RWPE1 (cell line): ENCODE results near the gene PBX4.

Source experiments
- CTCF ChIA-PET: fragments of 350-600 bp; sonication (Branson Sonifier 250); formaldehyde crosslinking; extraction: SDS; loops from one replicate; lab custom pipeline; 2021; lab: Yijun Ruan, JAX
- POLR2A ChIA-PET: fragments of 400-600 bp; formaldehyde crosslinking; extraction: SDS; loops from one replicate; lab custom pipeline; 2020; ENCODE audit warnings: antibody characterized with exemption; ENCODE audit not compliant: low non-redundant PET; lab: Yijun Ruan, JAX
- DNase-seq: peaks from one replicate; pipeline ENCODE4 v3.0.0; 2012; ENCODE audit warnings: low spot score
- H3K27ac ChIP-seq: fragments of 450-650 bp; 2 replicates; pipeline ENCODE4 v1.5.1; 2017
- TF ChIP-seq, protein P1 (sequence below): fragments of 450-650 bp; conservative IDR thresholded peaks from 2 replicates; pipeline ENCODE4 v1.5.1; 2017; ENCODE audit warnings: low read depth, mild to moderate bottlenecking

Gene PBX4

DNA sequence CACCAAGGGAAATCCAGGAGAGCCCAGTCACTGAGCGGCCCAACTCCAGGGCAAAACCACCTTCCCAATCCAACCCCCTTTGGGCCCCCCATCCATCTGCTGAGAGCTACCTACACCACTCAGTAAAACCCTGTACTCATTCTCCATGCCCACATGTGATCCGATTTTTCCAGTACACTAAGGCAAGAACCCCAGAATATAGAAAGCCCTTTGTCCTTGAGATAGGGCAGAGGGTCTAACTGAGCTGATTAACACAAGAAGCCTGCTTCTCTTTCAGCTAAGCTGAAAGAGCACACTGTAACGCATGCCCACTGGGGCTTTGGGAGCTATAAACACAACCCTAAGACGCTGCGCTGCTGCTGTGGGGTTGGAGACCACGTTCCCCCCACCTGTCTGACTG is 36.0 kb downstream of the PBX4 start:
- CTCF ChIA-PET, result interaction anchor here (0.6 to 1.0 kb wide), 3 partner anchors 43 to 51 kb away, joined by 3 to 5 read pairs (median 4); no protein-coding TSS in a partner anchor
- H3K27ac ChIP-seq, result no peak overlapping the region
- DNase-seq, result no peak
- POLR2A ChIA-PET, result interaction anchor here (0.5 kb wide), 1 partner anchor 13 kb away, joined by 3 read pairs; no protein-coding TSS in a partner anchor
- TF ChIP-seq, protein P1, sequence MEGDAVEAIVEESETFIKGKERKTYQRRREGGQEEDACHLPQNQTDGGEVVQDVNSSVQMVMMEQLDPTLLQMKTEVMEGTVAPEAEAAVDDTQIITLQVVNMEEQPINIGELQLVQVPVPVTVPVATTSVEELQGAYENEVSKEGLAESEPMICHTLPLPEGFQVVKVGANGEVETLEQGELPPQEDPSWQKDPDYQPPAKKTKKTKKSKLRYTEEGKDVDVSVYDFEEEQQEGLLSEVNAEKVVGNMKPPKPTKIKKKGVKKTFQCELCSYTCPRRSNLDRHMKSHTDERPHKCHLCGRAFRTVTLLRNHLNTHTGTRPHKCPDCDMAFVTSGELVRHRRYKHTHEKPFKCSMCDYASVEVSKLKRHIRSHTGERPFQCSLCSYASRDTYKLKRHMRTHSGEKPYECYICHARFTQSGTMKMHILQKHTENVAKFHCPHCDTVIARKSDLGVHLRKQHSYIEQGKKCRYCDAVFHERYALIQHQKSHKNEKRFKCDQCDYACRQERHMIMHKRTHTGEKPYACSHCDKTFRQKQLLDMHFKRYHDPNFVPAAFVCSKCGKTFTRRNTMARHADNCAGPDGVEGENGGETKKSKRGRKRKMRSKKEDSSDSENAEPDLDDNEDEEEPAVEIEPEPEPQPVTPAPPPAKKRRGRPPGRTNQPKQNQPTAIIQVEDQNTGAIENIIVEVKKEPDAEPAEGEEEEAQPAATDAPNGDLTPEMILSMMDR, result no peak

DNA sequence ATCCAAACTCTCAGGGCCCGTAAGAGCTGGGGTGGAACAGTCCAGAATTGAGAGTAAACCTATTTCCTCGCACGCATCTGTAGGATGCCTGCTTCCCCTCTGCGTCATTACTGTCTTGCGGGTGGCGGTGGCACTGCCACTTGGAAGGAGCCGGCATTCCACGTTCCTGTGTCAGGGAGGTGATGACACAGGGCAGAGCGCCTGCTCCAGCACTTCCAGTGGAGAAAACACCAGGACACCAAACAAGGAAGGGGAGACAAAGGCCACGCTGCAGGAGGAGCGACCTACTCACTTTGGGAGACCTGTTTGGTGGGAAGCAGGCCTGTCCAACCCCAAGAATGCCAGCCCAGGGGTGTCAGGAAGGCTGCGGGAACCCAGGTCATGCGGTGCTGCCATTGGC is 37.1 kb downstream of the PBX4 start:
- TF ChIP-seq, protein P1, result no peak
- no peak for DNase-seq
- H3K27ac ChIP-seq, result no peak overlapping the region
- ChIA-PET CTCF (interaction anchor here (0.7 kb wide), 1 partner anchor 49 kb away, joined by 4 read pairs; no protein-coding TSS in a partner anchor), POLR2A (no interaction called here)

DNA sequence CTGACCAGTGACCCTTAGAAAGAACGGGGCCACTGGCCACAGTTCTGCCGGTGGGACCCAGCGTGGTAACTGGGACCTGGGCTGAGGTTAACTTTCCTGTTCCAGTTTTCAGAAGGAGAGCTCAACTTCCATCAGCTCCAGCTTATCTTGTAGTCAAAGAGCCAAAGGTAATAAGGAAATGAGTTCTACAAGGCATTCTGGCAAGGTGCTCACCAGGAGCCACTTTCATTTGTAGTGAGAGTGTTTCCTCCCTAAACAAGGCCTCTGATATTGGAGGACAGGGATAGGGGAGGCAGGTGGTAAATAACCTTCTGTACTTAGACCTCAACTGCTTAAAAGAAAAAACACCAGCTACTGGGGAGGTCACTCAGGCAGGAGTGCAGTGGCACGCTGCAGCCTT is 38.1 kb downstream of the PBX4 start:
- no peak overlapping the region for H3K27ac ChIP-seq
- DNase-seq, result no peak
- ChIA-PET CTCF (no interaction called here), POLR2A (no interaction called here)
- TF ChIP-seq, protein P1, result no peak

DNA sequence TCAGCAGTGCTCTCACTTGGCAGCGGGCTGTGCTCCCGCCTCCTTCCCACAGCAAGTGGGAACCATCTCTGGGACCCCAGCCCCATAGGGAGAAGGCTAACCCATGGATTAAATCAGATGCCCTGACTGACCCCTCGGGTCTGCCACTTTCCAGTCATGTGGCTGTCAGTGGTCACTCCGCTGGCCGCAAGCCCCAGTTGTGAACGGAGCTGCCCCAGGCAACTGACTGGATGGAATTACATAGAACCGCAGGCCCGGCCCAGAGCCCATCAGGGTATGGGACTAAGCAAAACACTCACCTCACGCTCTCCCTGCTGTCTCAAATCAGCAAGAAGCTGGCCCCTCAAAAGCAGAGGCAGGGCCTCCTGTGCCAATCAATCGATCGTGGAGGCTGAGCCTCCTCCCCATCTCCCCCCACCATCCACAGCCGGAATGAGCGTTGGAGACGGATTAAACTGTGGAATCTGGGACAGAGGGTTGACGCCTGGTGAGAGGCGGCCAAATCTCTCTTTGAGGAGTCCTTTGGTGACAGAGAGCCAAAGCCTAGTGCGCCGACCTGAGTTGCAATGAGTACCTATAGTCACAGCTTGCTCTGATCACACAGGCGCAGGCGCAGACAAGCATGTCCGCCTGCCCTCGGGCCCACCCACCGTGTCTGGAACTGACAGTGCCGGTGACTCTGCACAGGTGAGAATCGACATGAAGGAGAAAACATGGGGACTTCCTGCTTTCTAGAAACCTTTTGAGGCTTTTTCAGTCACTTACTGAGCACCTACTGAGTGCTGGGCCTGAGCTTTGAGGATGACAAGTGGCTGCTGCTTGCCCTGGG is 38.7 kb downstream of the PBX4 start:
- ChIA-PET POLR2A (no interaction called here), CTCF (no interaction called here)
- TF ChIP-seq, protein P1, result no peak
- no peak overlapping the region for H3K27ac ChIP-seq
- DNase-seq, result no peak

DNA sequence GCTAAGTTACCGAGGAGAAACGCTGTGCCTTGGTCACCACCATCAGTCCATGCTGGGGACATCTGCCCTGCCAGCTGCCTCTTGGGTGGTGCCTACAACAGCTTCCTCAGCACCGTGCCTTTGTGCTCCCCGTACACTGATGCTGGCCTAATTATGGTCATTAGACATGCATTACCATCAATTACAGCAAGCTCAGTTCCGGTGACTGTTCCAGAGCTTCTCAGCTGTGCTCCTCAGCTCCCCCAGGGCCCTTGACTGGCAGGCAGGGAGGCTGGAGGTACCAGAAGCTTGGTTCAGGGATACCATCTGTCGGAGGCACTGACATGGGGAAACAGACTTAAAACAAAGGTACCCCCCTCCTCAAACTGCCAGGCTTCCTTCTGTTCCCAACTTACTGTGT is 40.2 kb downstream of the PBX4 start:
- CTCF ChIA-PET, result no interaction called here
- H3K27ac ChIP-seq, result no peak overlapping the region
- DNase-seq, result no peak
- TF ChIP-seq, protein P1, result no peak
- POLR2A ChIA-PET, result interaction anchor here (0.6 kb wide), 1 partner anchor 43 kb away, joined by 7 read pairs; no protein-coding TSS in a partner anchor

DNA sequence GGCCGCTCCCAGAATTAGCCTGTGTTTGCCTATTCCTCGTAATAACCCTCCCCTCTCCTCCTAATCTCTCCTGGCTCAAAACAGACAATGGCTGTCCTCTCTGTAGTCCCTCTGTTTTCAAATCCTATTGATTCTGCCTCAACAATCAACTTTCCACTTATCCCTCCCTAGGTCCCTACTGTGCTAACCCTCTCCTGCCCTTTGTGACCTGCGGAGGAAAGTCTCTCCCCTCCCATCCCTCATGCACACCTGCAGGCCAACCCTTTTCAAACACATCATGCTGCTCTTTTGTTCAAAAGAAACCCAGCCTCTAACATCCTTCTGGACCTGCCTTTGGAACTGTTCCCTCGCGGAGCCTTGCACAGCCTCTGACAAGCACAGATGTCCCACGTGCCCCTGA is 43.1 kb downstream of the PBX4 start:
- TF ChIP-seq, protein P1, result no peak
- CTCF ChIA-PET, result interaction anchor here (0.6 to 1.3 kb wide), 3 partner anchors 12 to 66 kb away, joined by 3 to 5 read pairs (median 3); no protein-coding TSS in a partner anchor
- DNase-seq, result no peak
- no peak overlapping the region for H3K27ac ChIP-seq
- POLR2A ChIA-PET, result no interaction called here
